ENCODE results near the gene ORM2. TPM values are rescaled to one million over a fixed set of nuclear protein-coding genes. Genes with fewer than 3 reads are reported as not detected.

ORM2 gene
- polyA plus RNA-seq, 3 donors: not detected

GRCh38 chr9:114348261-114348905, 18.7 kb downstream of the ORM2 start:
- DNase-seq: no peak

- peak; percentile 75 for DNase-seq
Observed at GRCh38 chr9:114348906-114349482, 19.3 kb downstream of the ORM2 start.

- no peak for DNase-seq
Observed at GRCh38 chr9:114349713-114350480, 20.2 kb downstream of the ORM2 start.

GRCh38 chr9:114350636-114351401, 21.1 kb downstream of the ORM2 start:
- DNase-seq: no peak

- no peak for DNase-seq
Observed at GRCh38 chr9:114351932-114352331, 22.3 kb downstream of the ORM2 start.

- no peak for DNase-seq
Observed at GRCh38 chr9:114355821-114356220, 26.2 kb downstream of the ORM2 start.

- DNase-seq: no peak
Observed at GRCh38 chr9:114356792-114357191, 27.1 kb downstream of the ORM2 start.

- no peak for DNase-seq
Observed at GRCh38 chr9:114357360-114357759, 27.7 kb downstream of the ORM2 start.

GRCh38 chr9:114357911-114358328, 28.3 kb downstream of the ORM2 start:
- DNase-seq: no peak

- DNase-seq: no peak
Observed at GRCh38 chr9:114359801-114360200, 30.1 kb downstream of the ORM2 start.

- no peak for DNase-seq
Observed at GRCh38 chr9:114361542-114361941, 31.9 kb downstream of the ORM2 start.

- DNase-seq: no peak
Observed at GRCh38 chr9:114362394-114362793, 32.7 kb downstream of the ORM2 start.

GRCh38 chr9:114363424-114363823, 33.8 kb downstream of the ORM2 start:
- DNase-seq: no peak

- DNase-seq: no peak
Observed at GRCh38 chr9:114364134-114365041, 34.7 kb downstream of the ORM2 start.

- no peak for DNase-seq
Observed at GRCh38 chr9:114365194-114365593, 35.5 kb downstream of the ORM2 start.

- no peak for DNase-seq
Observed at GRCh38 chr9:114366334-114367128, 36.9 kb downstream of the ORM2 start.

GRCh38 chr9:114367366-114367765, 37.7 kb downstream of the ORM2 start:
- DNase-seq: no peak

- no peak for DNase-seq
Observed at GRCh38 chr9:114367772-114368569, 38.3 kb downstream of the ORM2 start.
